WTC11 (cell line): ENCODE data around the gene FMNL3. TPM values are rescaled to one million over a fixed set of nuclear protein-coding genes. Genes with fewer than 3 reads are reported as not detected.

ENCODE experiments used
- ATAC-seq: fragments of 200-7000 bp; cut with Tn5 transposase; 2 replicates; pipeline ENCODE4 v1.10.0; 2021; ENCODE audit warnings: mild to moderate bottlenecking, moderate library complexity
- CTCF ChIA-PET: fragments of 300-600 bp; sonication (Branson Sonifier 250); formaldehyde crosslinking; loops from one replicate; lab custom pipeline; 2021; ENCODE audit warnings: antibody characterized with exemption; lab: Charles Lee
- POLR2A ChIA-PET: fragments of 350-600 bp; sonication (Branson Sonifier 250); formaldehyde crosslinking; loops from one replicate; lab custom pipeline; 2021; ENCODE audit warnings: antibody characterized with exemption; lab: Charles Lee
- DNase-seq: peaks from one replicate; pipeline ENCODE4 v3.0.0; 2021; ENCODE audit warnings: low spot score
- H3K27ac Mint-ChIP-seq: 2 replicates; pipeline ENCODE4 v1.8.0; 2021; ENCODE audit warnings: mixed read lengths
- H3K27me3 Mint-ChIP-seq: 2 replicates; pipeline ENCODE4 v1.8.0; 2021; ENCODE audit warnings: low read depth, mild to moderate bottlenecking, moderate library complexity, mixed read lengths
- H3K36me3 Mint-ChIP-seq: 2 replicates; pipeline ENCODE4 v1.8.0; 2021; ENCODE audit warnings: mixed read lengths
- H3K4me1 Mint-ChIP-seq: 2 replicates; pipeline ENCODE4 v1.8.0; 2022; ENCODE audit warnings: mixed read lengths
- H3K4me3 Mint-ChIP-seq: 2 replicates; pipeline ENCODE4 v1.8.0; 2021; ENCODE audit warnings: mild to moderate bottlenecking, moderate library complexity, mixed read lengths
- H3K9me3 Mint-ChIP-seq: 2 replicates; pipeline ENCODE4 v1.8.0; 2021; ENCODE audit warnings: mixed read lengths
- EMX1 ChIP-seq: fragments of 250-450 bp; sonication (Bioruptor Pico); IDR thresholded peaks from 2 replicates; pipeline ENCODE4 v1.8.0; 2021; ENCODE audit warnings: mild to moderate bottlenecking
- ESRRA ChIP-seq: sonication (generic); formaldehyde crosslinking; IDR thresholded peaks from 2 replicates; pipeline ENCODE4 v1.8.1; 2022; ENCODE audit warnings: mild to moderate bottlenecking, missing genetic modification reagents, borderline replicate concordance
- GRHL2 ChIP-seq: fragments of 250-450 bp; sonication (Bioruptor Pico); IDR thresholded peaks from 2 replicates; pipeline ENCODE4 v1.8.0; 2022; ENCODE audit warnings: mild to moderate bottlenecking, moderate library complexity; ENCODE audit not compliant: insufficient replicate concordance, severe bottlenecking
- HMGA2 ChIP-seq: fragments of 250-450 bp; sonication (Bioruptor Pico); IDR thresholded peaks from 2 replicates; pipeline ENCODE4 v1.4.0; 2021; ENCODE audit warnings: mild to moderate bottlenecking, moderate library complexity
- MXD4 ChIP-seq: fragments of 250-450 bp; sonication (Bioruptor Pico); IDR thresholded peaks from 2 replicates; pipeline ENCODE4 v1.8.0; 2021; ENCODE audit warnings: mild to moderate bottlenecking, moderate library complexity, borderline replicate concordance
- MYBL2 ChIP-seq: sonication (generic); formaldehyde crosslinking; IDR thresholded peaks from 2 replicates; pipeline ENCODE4 v1.8.1; 2023; ENCODE audit warnings: mild to moderate bottlenecking, moderate library complexity, missing genetic modification reagents
- NR2C2 ChIP-seq: sonication (generic); formaldehyde crosslinking; IDR thresholded peaks from 2 replicates; pipeline ENCODE4 v1.8.0; 2022; ENCODE audit warnings: mild to moderate bottlenecking, missing genetic modification reagents
- ZNF396 ChIP-seq: fragments of 250-450 bp; sonication (Bioruptor Pico); IDR thresholded peaks from 2 replicates; pipeline ENCODE4 v1.8.0; 2021; ENCODE audit warnings: mild to moderate bottlenecking, moderate library complexity, borderline replicate concordance
- ZNF423 ChIP-seq: fragments of 250-450 bp; sonication (Bioruptor Pico); IDR thresholded peaks from 2 replicates; pipeline ENCODE4 v2.1.2; 2022; ENCODE audit warnings: mild to moderate bottlenecking, moderate library complexity
- ZNF671 ChIP-seq: fragments of 250-450 bp; sonication (Bioruptor Pico); IDR thresholded peaks from 2 replicates; pipeline ENCODE4 v1.8.0; 2021; ENCODE audit warnings: mild to moderate bottlenecking
- total RNA-seq: library from RNA; stranded (reverse); gene quantifications from 3 replicates; pipeline ENCODE4 v1.2.3, GENCODE V29; 2021
- TF ChIP-seq, protein P1 (sequence below): sonication (generic); formaldehyde crosslinking; IDR thresholded peaks from 2 replicates; pipeline ENCODE4 v1.8.0; 2023; ENCODE audit warnings: missing genetic modification reagents, mild to moderate bottlenecking, borderline replicate concordance
- TF ChIP-seq, protein P2 (sequence below): fragments of 250-450 bp; sonication (Bioruptor Pico); IDR thresholded peaks from 2 replicates; pipeline ENCODE4 v1.9.0; 2021; ENCODE audit warnings: mild to moderate bottlenecking
- TF ChIP-seq, protein P3 (sequence below): sonication (generic); formaldehyde crosslinking; IDR thresholded peaks from 2 replicates; pipeline ENCODE4 v1.8.1; 2022; ENCODE audit warnings: mild to moderate bottlenecking, moderate library complexity, missing genetic modification reagents
- TF ChIP-seq, protein P4 (sequence below): sonication (generic); formaldehyde crosslinking; IDR thresholded peaks from 2 replicates; pipeline ENCODE4 v1.8.1; 2022; ENCODE audit warnings: mild to moderate bottlenecking, missing genetic modification reagents, moderate library complexity, borderline replicate concordance
- TF ChIP-seq, protein P5 (sequence below): sonication (generic); formaldehyde crosslinking; conservative IDR thresholded peaks from 2 replicates; pipeline ENCODE4 v1.8.1; 2023; ENCODE audit warnings: mild to moderate bottlenecking, low read depth, missing genetic modification reagents, moderate library complexity
- TF ChIP-seq, protein P6 (sequence below): fragments of 200-600 bp; IDR thresholded peaks from 2 replicates; pipeline ENCODE4 v1.8.0; 2022; ENCODE audit warnings: antibody characterized with exemption
- TF ChIP-seq, protein P7 (sequence below): fragments of 250-450 bp; sonication (Bioruptor Pico); IDR thresholded peaks from 2 replicates; pipeline ENCODE4 v2.1.2; 2022; ENCODE audit warnings: mild to moderate bottlenecking, moderate library complexity

FMNL3 gene
- total RNA-seq, 1 experiment from 2014 or later, result 19.3 TPM

DNA sequence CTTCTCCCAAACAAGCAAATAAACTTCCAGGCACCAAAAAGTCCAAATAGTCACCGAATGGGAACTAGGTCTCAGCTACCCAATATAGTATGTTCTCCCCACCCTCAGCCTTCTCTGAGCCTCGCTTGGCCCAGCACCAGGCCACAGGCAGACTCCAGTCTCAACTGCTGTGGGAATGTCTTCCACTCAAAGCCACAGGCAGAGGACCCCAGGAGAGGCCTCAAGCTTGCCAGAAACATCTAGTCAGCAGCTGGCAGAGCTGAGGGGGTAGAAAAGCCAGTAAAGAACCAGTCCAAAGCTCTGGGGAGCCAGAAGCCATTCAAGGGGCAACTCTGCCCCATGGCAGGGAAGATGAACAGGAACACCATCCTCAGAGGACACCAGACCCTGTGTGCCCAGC is 41.8 kb downstream of the FMNL3 start:
- Mint-ChIP-seq H3K27me3 (no peaks in the 10 kb centered on the region), H3K9me3 (no peaks in the 10 kb centered on the region), H3K36me3 (peaks cover 13% of the 10 kb centered on the region), H3K4me3 (no peak overlapping the region), H3K27ac (no peak overlapping the region; the same call in 1 of the 2 replicates), H3K4me1 (peaks cover 23% of the 10 kb centered on the region)
- POLR2A ChIA-PET, result interaction anchor here (0.6 kb wide), 1 partner anchor 157 kb away, joined by 3 read pairs; no protein-coding TSS in a partner anchor
- ATAC-seq (no peak), DNase-seq (no peak)
- TF ChIP-seq, protein P1, sequence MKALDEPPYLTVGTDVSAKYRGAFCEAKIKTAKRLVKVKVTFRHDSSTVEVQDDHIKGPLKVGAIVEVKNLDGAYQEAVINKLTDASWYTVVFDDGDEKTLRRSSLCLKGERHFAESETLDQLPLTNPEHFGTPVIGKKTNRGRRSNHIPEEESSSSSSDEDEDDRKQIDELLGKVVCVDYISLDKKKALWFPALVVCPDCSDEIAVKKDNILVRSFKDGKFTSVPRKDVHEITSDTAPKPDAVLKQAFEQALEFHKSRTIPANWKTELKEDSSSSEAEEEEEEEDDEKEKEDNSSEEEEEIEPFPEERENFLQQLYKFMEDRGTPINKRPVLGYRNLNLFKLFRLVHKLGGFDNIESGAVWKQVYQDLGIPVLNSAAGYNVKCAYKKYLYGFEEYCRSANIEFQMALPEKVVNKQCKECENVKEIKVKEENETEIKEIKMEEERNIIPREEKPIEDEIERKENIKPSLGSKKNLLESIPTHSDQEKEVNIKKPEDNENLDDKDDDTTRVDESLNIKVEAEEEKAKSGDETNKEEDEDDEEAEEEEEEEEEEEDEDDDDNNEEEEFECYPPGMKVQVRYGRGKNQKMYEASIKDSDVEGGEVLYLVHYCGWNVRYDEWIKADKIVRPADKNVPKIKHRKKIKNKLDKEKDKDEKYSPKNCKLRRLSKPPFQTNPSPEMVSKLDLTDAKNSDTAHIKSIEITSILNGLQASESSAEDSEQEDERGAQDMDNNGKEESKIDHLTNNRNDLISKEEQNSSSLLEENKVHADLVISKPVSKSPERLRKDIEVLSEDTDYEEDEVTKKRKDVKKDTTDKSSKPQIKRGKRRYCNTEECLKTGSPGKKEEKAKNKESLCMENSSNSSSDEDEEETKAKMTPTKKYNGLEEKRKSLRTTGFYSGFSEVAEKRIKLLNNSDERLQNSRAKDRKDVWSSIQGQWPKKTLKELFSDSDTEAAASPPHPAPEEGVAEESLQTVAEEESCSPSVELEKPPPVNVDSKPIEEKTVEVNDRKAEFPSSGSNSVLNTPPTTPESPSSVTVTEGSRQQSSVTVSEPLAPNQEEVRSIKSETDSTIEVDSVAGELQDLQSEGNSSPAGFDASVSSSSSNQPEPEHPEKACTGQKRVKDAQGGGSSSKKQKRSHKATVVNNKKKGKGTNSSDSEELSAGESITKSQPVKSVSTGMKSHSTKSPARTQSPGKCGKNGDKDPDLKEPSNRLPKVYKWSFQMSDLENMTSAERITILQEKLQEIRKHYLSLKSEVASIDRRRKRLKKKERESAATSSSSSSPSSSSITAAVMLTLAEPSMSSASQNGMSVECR, result no peak
- no peak for TF ChIP-seq MXD4 (CRISPR knock-in tag)
- TF ChIP-seq, protein P2, sequence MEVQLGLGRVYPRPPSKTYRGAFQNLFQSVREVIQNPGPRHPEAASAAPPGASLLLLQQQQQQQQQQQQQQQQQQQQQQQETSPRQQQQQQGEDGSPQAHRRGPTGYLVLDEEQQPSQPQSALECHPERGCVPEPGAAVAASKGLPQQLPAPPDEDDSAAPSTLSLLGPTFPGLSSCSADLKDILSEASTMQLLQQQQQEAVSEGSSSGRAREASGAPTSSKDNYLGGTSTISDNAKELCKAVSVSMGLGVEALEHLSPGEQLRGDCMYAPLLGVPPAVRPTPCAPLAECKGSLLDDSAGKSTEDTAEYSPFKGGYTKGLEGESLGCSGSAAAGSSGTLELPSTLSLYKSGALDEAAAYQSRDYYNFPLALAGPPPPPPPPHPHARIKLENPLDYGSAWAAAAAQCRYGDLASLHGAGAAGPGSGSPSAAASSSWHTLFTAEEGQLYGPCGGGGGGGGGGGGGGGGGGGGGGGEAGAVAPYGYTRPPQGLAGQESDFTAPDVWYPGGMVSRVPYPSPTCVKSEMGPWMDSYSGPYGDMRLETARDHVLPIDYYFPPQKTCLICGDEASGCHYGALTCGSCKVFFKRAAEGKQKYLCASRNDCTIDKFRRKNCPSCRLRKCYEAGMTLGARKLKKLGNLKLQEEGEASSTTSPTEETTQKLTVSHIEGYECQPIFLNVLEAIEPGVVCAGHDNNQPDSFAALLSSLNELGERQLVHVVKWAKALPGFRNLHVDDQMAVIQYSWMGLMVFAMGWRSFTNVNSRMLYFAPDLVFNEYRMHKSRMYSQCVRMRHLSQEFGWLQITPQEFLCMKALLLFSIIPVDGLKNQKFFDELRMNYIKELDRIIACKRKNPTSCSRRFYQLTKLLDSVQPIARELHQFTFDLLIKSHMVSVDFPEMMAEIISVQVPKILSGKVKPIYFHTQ (CRISPR knock-in tag), result no peak
- no peak for TF ChIP-seq ZNF396 (CRISPR knock-in tag)
- TF ChIP-seq GRHL2, result no peak
- no peak for TF ChIP-seq ESRRA (CRISPR knock-in tag)
- TF ChIP-seq ZNF671, result no peak
- TF ChIP-seq EMX1, result no peak
- TF ChIP-seq, protein P3, sequence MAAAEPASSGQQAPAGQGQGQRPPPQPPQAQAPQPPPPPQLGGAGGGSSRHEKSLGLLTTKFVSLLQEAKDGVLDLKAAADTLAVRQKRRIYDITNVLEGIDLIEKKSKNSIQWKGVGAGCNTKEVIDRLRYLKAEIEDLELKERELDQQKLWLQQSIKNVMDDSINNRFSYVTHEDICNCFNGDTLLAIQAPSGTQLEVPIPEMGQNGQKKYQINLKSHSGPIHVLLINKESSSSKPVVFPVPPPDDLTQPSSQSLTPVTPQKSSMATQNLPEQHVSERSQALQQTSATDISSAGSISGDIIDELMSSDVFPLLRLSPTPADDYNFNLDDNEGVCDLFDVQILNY, result no peak
- TF ChIP-seq ZNF423 (CRISPR knock-in tag), result no peak
- TF ChIP-seq, protein P4, sequence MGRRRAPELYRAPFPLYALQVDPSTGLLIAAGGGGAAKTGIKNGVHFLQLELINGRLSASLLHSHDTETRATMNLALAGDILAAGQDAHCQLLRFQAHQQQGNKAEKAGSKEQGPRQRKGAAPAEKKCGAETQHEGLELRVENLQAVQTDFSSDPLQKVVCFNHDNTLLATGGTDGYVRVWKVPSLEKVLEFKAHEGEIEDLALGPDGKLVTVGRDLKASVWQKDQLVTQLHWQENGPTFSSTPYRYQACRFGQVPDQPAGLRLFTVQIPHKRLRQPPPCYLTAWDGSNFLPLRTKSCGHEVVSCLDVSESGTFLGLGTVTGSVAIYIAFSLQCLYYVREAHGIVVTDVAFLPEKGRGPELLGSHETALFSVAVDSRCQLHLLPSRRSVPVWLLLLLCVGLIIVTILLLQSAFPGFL (CRISPR knock-in tag), result no peak
- TF ChIP-seq MYBL2, result no peak
- no peak for TF ChIP-seq NR2C2 (CRISPR knock-in tag)
- TF ChIP-seq, protein P5, sequence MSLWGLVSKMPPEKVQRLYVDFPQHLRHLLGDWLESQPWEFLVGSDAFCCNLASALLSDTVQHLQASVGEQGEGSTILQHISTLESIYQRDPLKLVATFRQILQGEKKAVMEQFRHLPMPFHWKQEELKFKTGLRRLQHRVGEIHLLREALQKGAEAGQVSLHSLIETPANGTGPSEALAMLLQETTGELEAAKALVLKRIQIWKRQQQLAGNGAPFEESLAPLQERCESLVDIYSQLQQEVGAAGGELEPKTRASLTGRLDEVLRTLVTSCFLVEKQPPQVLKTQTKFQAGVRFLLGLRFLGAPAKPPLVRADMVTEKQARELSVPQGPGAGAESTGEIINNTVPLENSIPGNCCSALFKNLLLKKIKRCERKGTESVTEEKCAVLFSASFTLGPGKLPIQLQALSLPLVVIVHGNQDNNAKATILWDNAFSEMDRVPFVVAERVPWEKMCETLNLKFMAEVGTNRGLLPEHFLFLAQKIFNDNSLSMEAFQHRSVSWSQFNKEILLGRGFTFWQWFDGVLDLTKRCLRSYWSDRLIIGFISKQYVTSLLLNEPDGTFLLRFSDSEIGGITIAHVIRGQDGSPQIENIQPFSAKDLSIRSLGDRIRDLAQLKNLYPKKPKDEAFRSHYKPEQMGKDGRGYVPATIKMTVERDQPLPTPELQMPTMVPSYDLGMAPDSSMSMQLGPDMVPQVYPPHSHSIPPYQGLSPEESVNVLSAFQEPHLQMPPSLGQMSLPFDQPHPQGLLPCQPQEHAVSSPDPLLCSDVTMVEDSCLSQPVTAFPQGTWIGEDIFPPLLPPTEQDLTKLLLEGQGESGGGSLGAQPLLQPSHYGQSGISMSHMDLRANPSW (CRISPR knock-in tag), result no peak
- TF ChIP-seq, protein P6, sequence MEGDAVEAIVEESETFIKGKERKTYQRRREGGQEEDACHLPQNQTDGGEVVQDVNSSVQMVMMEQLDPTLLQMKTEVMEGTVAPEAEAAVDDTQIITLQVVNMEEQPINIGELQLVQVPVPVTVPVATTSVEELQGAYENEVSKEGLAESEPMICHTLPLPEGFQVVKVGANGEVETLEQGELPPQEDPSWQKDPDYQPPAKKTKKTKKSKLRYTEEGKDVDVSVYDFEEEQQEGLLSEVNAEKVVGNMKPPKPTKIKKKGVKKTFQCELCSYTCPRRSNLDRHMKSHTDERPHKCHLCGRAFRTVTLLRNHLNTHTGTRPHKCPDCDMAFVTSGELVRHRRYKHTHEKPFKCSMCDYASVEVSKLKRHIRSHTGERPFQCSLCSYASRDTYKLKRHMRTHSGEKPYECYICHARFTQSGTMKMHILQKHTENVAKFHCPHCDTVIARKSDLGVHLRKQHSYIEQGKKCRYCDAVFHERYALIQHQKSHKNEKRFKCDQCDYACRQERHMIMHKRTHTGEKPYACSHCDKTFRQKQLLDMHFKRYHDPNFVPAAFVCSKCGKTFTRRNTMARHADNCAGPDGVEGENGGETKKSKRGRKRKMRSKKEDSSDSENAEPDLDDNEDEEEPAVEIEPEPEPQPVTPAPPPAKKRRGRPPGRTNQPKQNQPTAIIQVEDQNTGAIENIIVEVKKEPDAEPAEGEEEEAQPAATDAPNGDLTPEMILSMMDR, result no peak
- TF ChIP-seq, protein P7, sequence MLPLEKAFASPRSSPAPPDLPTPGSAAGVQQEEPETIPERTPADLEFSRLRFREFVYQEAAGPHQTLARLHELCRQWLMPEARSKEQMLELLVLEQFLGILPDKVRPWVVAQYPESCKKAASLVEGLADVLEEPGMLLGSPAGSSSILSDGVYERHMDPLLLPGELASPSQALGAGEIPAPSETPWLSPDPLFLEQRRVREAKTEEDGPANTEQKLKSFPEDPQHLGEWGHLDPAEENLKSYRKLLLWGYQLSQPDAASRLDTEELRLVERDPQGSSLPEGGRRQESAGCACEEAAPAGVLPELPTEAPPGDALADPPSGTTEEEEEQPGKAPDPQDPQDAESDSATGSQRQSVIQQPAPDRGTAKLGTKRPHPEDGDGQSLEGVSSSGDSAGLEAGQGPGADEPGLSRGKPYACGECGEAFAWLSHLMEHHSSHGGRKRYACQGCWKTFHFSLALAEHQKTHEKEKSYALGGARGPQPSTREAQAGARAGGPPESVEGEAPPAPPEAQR, result no peak
- no peak for TF ChIP-seq HMGA2 (CRISPR knock-in tag)
- CTCF ChIA-PET, result no interaction called here
